Kidney glomerular epithelial cell (primary cell): ENCODE measurements around the gene ENSA.
"Not testable (repeated sequence)": the region's sequence is repeated elsewhere in the genome, so short reads cannot be mapped to it uniquely, and the experiment has no call there.

Experiments
- DNase-seq: peaks from one replicate; lab custom pipeline; 2025; lab: John Stamatoyannopoulos, UW

Gene ENSA

GRCh38 chr1:150580966-150581365 lies 48.4 kb downstream of the ENSA start:
- not testable (repeated sequence) for DNase-seq

GRCh38 chr1:150579945-150580642 lies 49.3 kb downstream of the ENSA start:
- DNase-seq, result no peak

- DNase-seq, result peak; percentile 93
These were observed 50.1 kb downstream of the ENSA start, which contains the start of gene MCL1 for GRCh38 chr1:150579110-150579944. Gene MCL1, minus strand, starts transcription at chr1:150579610. Its CDS starts 80 bp downstream, at chr1:150579530.

- peak; percentile 41 for DNase-seq
These were observed 50.9 kb downstream of the ENSA start for GRCh38 chr1:150578272-150579109.

GRCh38 chr1:150577557-150578271 lies 51.7 kb downstream of the ENSA start:
- no peak for DNase-seq

GRCh38 chr1:150576794-150577556 lies 52.4 kb downstream of the ENSA start:
- peak; percentile 12 for DNase-seq

GRCh38 chr1:150576367-150576711 lies 53.1 kb downstream of the ENSA start:
- DNase-seq, result no peak

GRCh38 chr1:150575518-150576366 lies 53.7 kb downstream of the ENSA start:
- no peak for DNase-seq

- DNase-seq, result no peak
These were observed 54.3 kb downstream of the ENSA start for GRCh38 chr1:150575072-150575489.

- DNase-seq, result no peak
These were observed 54.9 kb downstream of the ENSA start for GRCh38 chr1:150574260-150575071.

GRCh38 chr1:150573648-150574071 lies 55.8 kb downstream of the ENSA start:
- DNase-seq, result not testable (repeated sequence)

- no peak for DNase-seq
These were observed 56.3 kb downstream of the ENSA start for GRCh38 chr1:150572918-150573647.
